HG03060 (cell line): ENCODE results near the gene PLEKHG3.
"Not testable (repeated sequence)": the region's sequence is repeated elsewhere in the genome, so short reads cannot be mapped to it uniquely, and the experiment has no call there.

ENCODE experiments used
- ATAC-seq: cut with Tn5 transposase; IDR thresholded peaks from one replicate; pipeline ENCODE4 v1.9.1; 2021; ENCODE audit warnings: low read depth, moderate number of reproducible peaks; ENCODE audit not compliant: unreplicated experiment

Gene PLEKHG3

DNA sequence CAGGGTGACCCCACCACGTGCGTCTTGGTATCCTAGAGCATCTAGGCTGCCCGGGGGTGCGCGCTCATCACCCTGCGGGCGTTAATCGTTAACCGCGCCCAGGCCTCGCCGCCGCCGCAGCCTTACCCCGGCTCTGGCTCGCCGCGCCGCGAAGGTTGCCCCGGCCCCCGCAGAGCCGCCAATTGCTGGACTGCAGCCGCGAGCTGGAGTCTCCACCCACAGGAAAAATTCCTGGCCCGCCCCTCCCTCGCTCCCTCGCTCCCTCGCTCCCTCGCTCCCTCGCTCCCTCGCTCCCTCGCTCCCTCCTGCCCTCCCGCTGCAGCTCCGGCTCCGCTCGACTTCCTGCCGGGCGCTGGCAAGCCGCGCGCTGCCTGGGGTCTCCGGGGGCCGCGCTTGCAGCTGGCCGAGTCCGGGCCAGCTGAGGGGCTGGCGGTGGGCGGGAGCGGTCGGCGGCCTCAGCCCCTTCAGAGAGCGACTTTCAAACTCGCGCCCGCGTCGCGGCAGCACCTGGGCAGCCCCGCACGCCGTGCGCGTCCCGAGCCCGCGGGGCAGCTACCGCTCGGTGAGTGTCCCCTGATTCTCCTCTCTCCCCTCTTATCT, at the start of gene PLEKHG3:
Gene PLEKHG3 (plus strand): TSS at position 282 of the 600 bp plus-strand sequence. CDS start 23,208 bp downstream, outside the sequence.
- no peak for ATAC-seq

- no peak for ATAC-seq
Observed at GRCh38 chr14:64654901-64655300, 49.3 kb upstream of the PLEKHG3 start.

DNA sequence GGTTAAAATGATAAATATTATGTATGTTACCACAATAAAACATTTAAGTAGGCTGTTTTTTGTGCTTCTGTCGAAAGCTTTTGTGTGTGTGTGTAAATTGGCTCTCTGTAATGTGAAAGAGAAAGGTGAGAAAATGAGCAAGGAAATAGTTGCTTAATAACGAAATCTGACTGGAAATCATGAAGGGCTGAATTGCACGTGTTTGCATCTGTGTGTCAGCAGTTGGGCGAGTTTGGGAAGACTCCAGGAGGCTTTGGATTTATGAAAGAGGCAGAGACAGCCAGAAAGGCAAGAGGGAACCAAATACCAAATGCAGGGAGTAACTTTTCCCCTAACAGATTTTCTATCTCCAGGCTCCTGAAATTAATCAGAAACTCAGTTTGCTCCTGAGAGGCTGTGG, 47.2 kb upstream of the PLEKHG3 start:
- ATAC-seq: no peak

- ATAC-seq: no peak
Observed at GRCh38 chr14:64658201-64658600, 46.0 kb upstream of the PLEKHG3 start.

GRCh38 chr14:64658700-64659264, 45.4 kb upstream of the PLEKHG3 start:
- not testable (repeated sequence) for ATAC-seq

- no peak for ATAC-seq
Observed at GRCh38 chr14:64659366-64659765, 44.9 kb upstream of the PLEKHG3 start.

- ATAC-seq: no peak
Observed at GRCh38 chr14:64663174-64663573, 41.0 kb upstream of the PLEKHG3 start.

DNA sequence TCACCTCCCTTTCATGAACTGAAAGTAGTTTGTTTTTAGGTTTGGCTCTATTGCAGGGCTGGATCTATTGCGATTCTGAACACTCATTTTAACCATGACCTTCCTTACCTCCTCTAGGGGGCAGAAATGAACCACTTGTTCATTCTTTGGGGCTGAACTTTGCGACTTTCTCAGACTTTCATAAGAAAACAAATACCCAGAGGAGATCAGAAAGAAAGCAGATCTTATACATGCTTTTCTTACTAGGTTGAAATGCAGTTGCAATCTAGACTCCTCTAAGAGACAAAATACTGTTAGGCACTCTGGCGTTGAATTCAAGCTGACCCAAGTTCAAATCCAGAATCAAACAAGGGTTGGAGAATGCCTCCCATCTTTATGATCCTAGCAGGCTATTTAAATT, 32.6 kb upstream of the PLEKHG3 start:
- ATAC-seq: no peak

DNA sequence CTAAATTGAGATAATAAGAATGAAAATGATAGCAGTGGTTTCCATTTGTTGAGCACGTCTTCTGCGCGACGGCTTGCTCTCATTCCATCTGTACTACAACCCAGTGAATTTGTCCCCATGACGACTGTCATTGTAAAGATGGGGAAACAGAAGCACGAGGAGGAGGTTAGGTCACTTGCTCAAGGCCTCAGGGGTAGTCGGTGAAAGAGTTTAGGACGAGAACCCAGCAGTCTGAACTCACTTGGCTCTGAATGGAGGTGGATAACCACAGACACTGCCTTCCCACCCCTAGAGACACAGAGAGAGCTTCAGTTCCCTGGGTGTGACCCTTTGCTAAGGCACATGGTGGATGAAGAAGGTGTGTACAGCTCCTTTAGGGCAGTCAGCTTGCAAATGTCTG, 30.9 kb upstream of the PLEKHG3 start:
- ATAC-seq: no peak

DNA sequence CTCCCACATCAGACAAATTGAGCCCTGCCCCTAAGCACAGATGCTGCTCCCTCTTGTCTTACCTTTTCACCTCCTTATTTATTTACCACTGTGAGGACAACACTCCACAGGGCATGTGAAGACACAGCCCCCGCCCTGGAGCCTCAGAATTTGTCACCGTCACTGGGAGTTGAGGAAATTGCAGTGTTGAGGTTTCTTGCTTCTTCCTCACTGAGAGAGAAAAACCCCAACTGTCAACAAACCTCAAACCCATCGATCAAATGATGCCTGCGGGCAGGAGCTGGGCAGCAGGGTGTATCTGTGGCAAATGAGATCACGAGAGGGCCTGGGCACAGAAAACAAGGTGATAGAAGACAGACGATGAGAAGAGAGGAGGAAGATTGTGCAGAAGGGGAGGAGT, 30.5 kb upstream of the PLEKHG3 start:
- no peak for ATAC-seq

DNA sequence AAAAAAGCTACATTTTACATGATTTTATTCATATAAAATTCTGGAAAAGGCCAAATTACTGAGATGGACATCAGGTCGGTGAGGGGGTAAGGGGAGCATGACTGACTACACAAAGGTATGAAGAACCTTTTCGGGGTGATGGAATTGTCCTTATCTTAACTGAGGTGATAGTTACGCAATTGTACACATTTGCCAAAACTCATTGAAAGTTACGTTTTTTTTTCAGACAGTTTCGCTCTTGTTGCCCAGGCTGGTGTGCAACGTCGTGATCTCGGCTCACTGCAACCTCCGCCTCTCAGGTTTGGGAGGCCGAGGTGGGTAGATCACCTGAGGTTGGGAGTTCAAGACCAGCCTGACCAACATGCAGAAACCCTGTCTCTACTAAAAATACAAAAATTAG, 29.4 kb upstream of the PLEKHG3 start:
- no peak for ATAC-seq

DNA sequence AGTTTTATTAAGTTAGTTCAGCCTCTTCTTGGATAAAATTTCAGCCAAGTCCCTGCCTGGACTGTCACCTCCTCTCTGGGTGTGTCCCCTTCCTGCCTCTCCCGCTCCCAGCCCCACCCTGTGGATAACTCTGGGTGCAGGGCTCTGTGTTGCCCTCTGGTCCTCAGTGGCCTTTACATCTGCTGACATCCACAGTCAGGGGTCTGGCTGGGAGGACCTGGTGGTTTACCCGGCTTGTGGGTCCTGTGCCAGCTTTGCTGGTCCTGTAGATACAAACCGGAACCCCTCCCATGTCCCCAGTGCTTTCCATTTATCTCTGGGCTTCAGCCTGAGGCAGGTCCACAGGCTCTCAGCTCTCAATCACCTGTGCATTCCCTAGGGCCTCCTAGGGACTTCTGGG, 28.9 kb upstream of the PLEKHG3 start:
- ATAC-seq: no peak

- no peak for ATAC-seq
Observed at GRCh38 chr14:64676410-64677008, 27.7 kb upstream of the PLEKHG3 start.

DNA sequence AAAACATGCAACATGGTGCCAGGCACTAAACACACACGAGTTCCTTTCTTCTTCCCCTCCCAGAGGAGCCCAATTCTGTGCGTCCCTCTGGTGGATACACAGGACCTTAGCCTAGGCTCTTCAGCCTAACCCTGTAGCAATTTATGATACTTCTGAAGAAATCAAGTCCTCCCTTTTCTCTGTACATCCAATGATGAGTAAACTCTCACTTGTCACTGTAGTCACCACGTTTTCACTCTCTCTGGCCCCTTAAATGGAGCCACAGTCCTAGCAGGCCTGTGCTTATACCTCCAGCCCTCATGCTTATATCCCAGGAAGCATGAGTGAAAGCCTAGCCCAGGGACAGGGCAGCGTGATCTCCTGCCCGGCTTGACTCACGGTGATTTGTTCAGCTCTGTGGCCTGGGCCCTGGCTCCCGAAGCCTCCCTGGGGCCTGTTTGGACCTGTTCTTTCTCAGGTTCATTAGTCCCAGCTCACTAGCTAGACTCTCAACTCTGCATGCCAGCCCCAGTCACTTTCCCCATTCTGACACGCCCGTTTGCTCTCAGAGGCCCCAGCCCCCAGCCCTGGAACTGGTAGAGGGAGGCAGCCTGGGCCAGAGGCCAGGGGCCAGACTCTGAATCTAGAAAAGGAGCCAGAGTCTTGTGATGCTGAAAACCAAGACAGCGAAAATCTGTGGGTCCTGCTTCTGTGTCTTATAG, 24.1 kb upstream of the PLEKHG3 start:
- ATAC-seq: no peak

GRCh38 chr14:64680714-64681065, 23.5 kb upstream of the PLEKHG3 start:
- no peak for ATAC-seq

DNA sequence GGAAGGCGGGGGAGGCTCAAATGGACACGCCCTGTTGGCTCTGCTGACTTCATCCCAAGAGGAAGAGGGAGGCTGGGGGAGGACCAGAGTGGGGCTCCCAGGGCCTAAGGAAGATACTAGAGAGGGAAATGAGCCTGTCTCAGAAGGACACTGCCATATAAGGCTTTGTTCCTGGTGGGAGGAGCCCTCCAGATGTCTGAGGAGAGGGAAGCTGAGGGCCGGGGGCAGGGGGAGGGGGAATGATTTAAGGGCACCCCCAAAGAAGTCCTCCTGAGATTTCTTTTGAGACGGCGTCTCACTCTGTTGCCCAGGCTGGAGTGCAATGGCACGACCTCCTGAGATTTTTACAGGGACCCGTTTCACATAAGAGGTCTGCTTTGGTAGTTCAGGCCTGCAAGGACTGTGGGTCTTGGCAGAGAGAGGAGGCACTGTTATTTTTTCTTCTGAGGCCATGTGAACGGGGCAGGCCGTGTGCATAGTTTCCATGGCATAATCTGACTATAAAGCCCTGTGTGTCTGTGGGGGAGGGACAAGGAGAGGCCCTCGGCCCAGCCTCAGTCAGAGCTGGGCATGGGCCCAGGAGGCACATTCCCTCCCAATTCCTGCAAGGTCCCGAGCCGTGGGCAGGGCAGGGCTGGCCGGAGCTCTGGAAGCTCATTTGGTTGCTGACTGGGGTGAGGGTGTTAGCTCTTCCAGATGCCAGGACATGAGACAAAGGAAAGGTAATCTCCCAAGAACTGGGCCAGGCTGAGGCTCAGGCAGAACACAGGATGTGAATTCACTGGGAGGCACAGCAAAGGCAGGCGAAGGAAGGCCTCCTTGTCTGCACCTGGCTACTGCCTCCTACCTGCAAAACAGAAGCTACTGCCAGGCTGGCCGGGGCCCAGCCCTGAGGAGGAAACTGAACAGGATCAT, 22.2 kb upstream of the PLEKHG3 start:
- no peak for ATAC-seq

- no peak for ATAC-seq
Observed at GRCh38 chr14:64682843-64683242, 21.4 kb upstream of the PLEKHG3 start.

GRCh38 chr14:64683264-64683663, 21.0 kb upstream of the PLEKHG3 start:
- no peak for ATAC-seq

DNA sequence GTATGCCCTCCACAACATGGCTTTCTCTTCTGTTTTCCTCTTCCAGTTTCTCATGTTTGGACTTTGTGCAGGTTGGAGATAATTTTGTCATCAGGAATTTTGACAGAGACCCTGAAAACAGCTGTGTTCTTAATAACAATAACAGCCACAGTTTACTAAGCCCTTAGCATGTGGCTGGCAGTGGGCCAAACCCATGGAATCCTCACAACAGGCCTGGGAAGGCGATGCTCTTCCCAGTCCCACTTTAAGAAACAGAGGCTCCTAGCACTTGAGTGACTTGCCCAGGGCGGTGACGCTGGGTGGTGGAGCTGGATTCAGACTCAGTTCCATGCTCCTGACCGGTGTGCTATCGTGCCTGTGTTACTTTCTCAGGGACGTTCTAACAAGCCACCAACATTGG, 20.1 kb upstream of the PLEKHG3 start:
- ATAC-seq: no peak

GRCh38 chr14:64685371-64686281, 18.6 kb upstream of the PLEKHG3 start:
- no peak for ATAC-seq
